Adrenal gland (tissue), 12 donors: ENCODE data around the gene SLAMF8. TPM values are rescaled to one million over a fixed set of nuclear protein-coding genes. Genes with fewer than 3 reads are reported as not detected.

Source experiments
- DNase-seq, 7 donors: peaks; one replicate each; pipeline ENCODE4 v3.0.0-alpha.2; 2019 to 2020
- H3K27ac ChIP-seq, 5 donors: fragments of 200-600 bp; sonication (generic) in 4 of 5; 1 replicate in 3 of 5; 2 replicates in 2 of 5; pipeline versions ENCODE4 v1.5.1 to v1.8.0; 2016 to 2020; ENCODE audit warnings: mild to moderate bottlenecking in 1 of 5
- H3K27me3 ChIP-seq: fragments of 200-600 bp; 2 replicates; pipeline ENCODE4 v1.8.0; 2021
- H3K36me3 ChIP-seq, 2 donors: fragments of 200-600 bp; replicated peaks in 1 of 2; 1 replicate in 1 of 2; 2 replicates in 1 of 2; pipeline versions ENCODE4 v1.5.1 to v1.8.0; 2018 to 2022
- H3K4me1 ChIP-seq, 2 donors: fragments of 200-600 bp; replicated peaks in 1 of 2; 1 replicate in 1 of 2; 2 replicates in 1 of 2; pipeline versions ENCODE4 v1.5.1 to v1.8.0; 2018 to 2021
- H3K4me3 ChIP-seq, 4 donors: fragments of 200-600 bp; sonication (generic) in 3 of 4; one replicate each; pipeline ENCODE4 v1.5.1; 2016 to 2018
- H3K9me3 ChIP-seq, 3 donors: fragments of 200-600 bp; sonication (generic) in 1 of 3; replicated peaks in 1 of 3; 1 replicate in 2 of 3; 2 replicates in 1 of 3; pipeline versions ENCODE4 v1.5.1 to v1.8.0; 2016 to 2021
- POLR2A ChIP-seq, 2 donors: fragments of 450-650 bp; IDR thresholded peaks; one replicate each; pipeline ENCODE4 v1.6.1; 2017; ENCODE audit warnings: antibody characterized with exemption in 2 of 2, mild to moderate bottlenecking in 2 of 2, moderate library complexity in 1 of 2
- WGBS, 4 donors: extraction: QIAGEN DNeasy Blood & Tissue Kit in 2 of 4; methylation state at CpG; one replicate each; pipeline versions ENCODE4 v1.1.5 to v1.1.7; 2013 to 2017; 5-methylcytosine and 5-hydroxymethylcytosine counted together
- intact Hi-C, 2 donors: fragments of 100-400 bp; cut with DNase I; formaldehyde crosslinking; loops; one replicate each; pipeline versions ENCODE4 v1.14.1 to v1.15.0; 2022 to 2023
- polyA plus RNA-seq, 3 donors: library from polyadenylated mRNA; stranded (reverse); fragments of 200-250 nt in 2 of 3; fragments of 350-450 nt in 1 of 3; fragmentation: Illumina TruSeq in 1 of 3; extraction: RNeasy Lipid Tissue Mini Kit (QIAGEN cat#74804) in 1 of 3; gene quantifications; one replicate each; pipeline ENCODE4 v1.2.3, GENCODE V29; 2013 to 2014
- total RNA-seq, 9 donors: library from RNA; depleted of rRNA in 4 of 9; stranded (reverse); fragments of >200 nt in 4 of 9; fragments of 120-200 nt in 1 of 9; fragmentation: NEBNext Ultra II Directional in 1 of 9; extraction: Animal tissue kit (Norgen Biotek cat#: 25700) in 1 of 9; gene quantifications; one replicate each; pipeline versions ENCODE4 v1.1.0 to v1.2.4, GENCODE V29; 2013 to 2023
- TF ChIP-seq, protein P1 (sequence below), 6 experiments: fragments of 450-650 bp in 4 of 6; fragments of 200-600 bp in 2 of 6; sonication (generic) in 1 of 6; IDR thresholded peaks; 1 replicate in 5 of 6; 2 replicates in 1 of 6; pipeline versions ENCODE4 v1.5.1 to v1.8.0; 2016 to 2021; ENCODE audit warnings: antibody characterized with exemption in 6 of 6, mild to moderate bottlenecking in 2 of 6, moderate library complexity in 1 of 6
- donor health status: healthy with polysubstance abuse.
- donor health status: Bipolar disorder and iron deficiency.
- donor health status: DM: yes; HTN: yes; CAD: no.
- donor health status: DM: no; HTN: no; CAD: no.
- donor health status: DM: no; HTN: no; CAD: no.
- donor health status: DM: yes; HTN: yes; CAD: no.

Gene SLAMF8
- total and polyA plus RNA-seq, 12 donors = 0.55 to 24.2 (median 9.0) TPM

DNA sequence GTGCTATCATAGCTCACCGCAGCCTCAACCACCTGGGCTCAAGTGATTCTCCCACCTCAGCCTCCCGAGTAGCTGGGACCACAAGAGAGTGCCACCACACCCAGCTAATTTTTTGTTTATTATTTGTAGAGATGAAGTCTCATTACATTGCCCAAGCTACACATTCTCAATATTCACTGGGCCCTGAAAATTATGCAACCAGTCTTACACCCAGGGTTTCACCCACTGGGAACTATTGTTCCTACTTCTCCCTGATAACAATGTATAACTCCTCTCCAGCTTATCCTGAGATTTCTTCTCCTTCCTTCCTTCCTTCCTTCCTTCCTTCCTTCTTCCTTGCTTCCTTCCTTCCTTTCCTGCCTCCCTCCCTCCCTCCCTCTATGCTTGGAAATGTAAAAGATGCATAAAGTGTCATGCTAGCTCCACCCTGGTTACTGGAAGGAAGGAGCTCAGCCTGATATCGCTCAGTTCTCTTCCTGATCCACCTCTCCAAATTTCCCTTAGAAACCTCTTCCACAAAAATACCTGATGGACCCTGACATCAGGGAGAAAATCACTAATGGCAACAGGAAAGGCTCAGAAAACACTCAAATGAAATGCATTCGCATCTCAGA is 47.0 kb downstream of the SLAMF8 start:
- Histone ChIP-seq H3K27ac (no peak overlapping the region), H3K4me3 (no peak overlapping the region), H3K27me3 (no peaks in the 10 kb centered on the region), H3K36me3 (no peaks in the 10 kb centered on the region), H3K4me1 (no peaks in the 10 kb centered on the region), H3K9me3 (no peaks in the 10 kb centered on the region)
- WGBS, 4 donors = 84 to 95% (median 90%) methylated on average over 4 of the region's 4 CpGs
- intact Hi-C loops = no loop called here
- no peak for DNase-seq
- TF ChIP-seq, protein P1, sequence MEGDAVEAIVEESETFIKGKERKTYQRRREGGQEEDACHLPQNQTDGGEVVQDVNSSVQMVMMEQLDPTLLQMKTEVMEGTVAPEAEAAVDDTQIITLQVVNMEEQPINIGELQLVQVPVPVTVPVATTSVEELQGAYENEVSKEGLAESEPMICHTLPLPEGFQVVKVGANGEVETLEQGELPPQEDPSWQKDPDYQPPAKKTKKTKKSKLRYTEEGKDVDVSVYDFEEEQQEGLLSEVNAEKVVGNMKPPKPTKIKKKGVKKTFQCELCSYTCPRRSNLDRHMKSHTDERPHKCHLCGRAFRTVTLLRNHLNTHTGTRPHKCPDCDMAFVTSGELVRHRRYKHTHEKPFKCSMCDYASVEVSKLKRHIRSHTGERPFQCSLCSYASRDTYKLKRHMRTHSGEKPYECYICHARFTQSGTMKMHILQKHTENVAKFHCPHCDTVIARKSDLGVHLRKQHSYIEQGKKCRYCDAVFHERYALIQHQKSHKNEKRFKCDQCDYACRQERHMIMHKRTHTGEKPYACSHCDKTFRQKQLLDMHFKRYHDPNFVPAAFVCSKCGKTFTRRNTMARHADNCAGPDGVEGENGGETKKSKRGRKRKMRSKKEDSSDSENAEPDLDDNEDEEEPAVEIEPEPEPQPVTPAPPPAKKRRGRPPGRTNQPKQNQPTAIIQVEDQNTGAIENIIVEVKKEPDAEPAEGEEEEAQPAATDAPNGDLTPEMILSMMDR (IDR thresholded peaks at IDR 0.05) = no peak
- TF ChIP-seq POLR2A (IDR thresholded peaks at IDR 0.05) = no peak

DNA sequence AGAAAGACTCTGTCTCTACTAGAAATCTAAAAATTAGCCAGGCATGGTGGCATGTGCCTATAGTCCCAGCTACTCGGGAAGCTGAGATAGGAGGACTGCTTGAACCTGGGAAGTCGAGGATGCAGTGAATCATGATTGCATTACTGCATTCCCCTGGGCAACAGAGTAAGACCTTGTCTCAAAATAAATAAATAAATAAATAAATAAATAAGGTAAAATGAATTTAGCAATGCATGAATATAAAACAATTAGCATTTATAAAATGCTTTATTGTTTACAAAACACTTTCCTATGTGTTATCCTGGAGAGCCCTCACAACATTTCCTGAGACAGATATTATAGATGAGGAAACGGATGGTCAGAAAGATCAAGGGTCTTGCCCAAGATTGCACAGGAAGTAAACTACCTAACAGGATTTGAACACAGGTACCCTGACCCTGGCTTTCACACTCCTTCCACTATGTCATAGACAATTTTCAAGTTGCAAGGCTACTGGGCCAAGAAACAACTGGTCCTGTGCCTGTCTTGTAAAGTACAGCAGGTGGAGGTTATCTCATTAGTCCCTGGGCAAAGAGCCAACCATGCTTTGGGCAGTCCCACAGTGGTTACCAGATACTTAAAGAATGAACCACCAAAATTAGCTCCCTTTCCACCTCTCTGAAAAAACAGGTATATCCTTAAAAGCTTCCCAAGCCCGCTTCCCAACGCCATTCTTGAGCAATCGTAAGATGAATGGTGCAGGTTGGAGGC is 51.2 kb downstream of the SLAMF8 start:
- Histone ChIP-seq H3K4me1 (peaks cover 3 to 6% of the 10 kb centered on the region in 2 donors), H3K36me3 (no peaks in the 10 kb centered on the region), H3K4me3 (no peak overlapping the region), H3K9me3 (no peaks in the 10 kb centered on the region), H3K27ac (no peak overlapping the region), H3K27me3 (no peaks in the 10 kb centered on the region)
- TF ChIP-seq, protein P1 (IDR thresholded peaks at IDR 0.05) = no peak
- no peak for TF ChIP-seq POLR2A (IDR thresholded peaks at IDR 0.05)
- intact Hi-C loops = no loop called here
- 90 to 96% (median 95%) methylated on average over 6 of the region's 6 CpGs for WGBS, 4 donors
- DNase-seq = no peak

DNA sequence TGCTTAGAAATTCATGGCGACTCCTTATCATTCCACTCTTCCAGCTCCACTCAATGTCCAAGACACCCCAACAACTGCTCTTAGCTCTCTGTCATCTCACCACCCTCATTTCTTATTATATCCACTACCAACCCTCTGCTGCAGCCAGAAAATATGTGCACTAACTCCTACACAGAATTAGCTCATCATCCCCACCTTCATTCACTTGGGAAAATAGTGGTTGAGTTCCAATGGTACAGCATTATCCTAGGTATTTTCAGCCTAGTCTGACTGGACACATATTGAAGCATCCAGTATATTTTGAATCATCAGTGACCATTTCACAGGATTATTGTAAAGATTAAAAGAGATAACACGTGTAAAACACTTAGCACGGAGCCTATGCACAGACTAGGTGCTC is 52.5 kb downstream of the SLAMF8 start:
- 85 to 92% (median 88%) methylated on average over 3 of the region's 3 CpGs for WGBS, 4 donors
- Histone ChIP-seq H3K4me1 (peaks cover 3 to 6% of the 10 kb centered on the region in 2 donors), H3K27ac (no peak overlapping the region), H3K9me3 (no peaks in the 10 kb centered on the region), H3K4me3 (no peak overlapping the region), H3K36me3 (no peaks in the 10 kb centered on the region), H3K27me3 (no peaks in the 10 kb centered on the region)
- intact Hi-C loops = no loop called here
- DNase-seq = no peak
- TF ChIP-seq, protein P1 (IDR thresholded peaks at IDR 0.05) = no peak
- no peak for TF ChIP-seq POLR2A (IDR thresholded peaks at IDR 0.05)

DNA sequence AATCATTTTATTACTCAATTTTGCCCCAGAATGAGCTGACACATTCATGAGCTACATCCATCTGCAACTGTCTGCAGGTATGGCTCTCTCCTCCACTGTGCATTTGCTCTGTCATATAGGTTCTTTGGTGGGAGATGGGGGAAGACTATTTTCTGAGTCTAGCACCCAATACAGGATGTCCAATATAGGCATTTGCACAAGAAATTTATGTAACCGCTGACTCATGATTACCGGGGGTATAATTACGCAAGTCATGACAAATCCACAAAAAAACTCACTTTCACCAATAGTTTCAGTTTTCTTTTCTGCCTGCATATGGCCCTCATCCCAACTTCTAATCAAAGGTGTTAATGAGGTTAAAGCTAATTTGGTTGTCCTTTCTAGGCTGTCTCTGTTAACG is 53.3 kb downstream of the SLAMF8 start:
- intact Hi-C loops = no loop called here
- WGBS, 4 donors = 68 to 77% (median 75%) methylated on average over 4 of the region's 4 CpGs
- TF ChIP-seq, protein P1 (IDR thresholded peaks at IDR 0.05) = no peak
- TF ChIP-seq POLR2A (IDR thresholded peaks at IDR 0.05) = no peak
- Histone ChIP-seq H3K27ac (no peak overlapping the region), H3K9me3 (no peaks in the 10 kb centered on the region), H3K4me1 (peaks cover 3 to 6% of the 10 kb centered on the region in 2 donors), H3K27me3 (no peaks in the 10 kb centered on the region), H3K4me3 (no peak overlapping the region), H3K36me3 (no peaks in the 10 kb centered on the region)
- DNase-seq = no peak
